ENCODE measurements around the gene E2F2. TPM values are rescaled to one million over a fixed set of nuclear protein-coding genes. Genes with fewer than 3 reads are reported as not detected.

E2F2 gene
- total RNA-seq, 1 experiment from 2014 or later = 16.3 TPM

DNA sequence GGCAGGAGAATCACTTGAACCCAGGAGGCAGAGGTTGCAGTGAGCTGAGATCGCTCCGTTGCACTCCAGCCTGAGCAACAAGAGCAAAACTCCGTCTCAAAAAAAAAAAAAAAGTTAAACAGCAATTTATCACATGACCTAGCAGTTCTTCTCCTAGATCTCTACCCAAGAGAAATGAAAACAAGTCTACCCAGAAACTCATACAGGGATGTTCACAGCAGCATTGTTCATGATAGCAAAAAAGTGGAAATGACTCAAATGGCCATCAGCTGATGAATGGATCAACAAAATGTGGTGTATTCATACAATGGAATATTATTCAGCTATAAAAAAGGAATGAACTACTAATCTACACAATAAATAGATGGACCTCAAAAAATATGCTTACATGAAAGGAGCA lies 40.4 kb upstream of the E2F2 start:
- no peak overlapping the region for H3K4me2 ChIP-seq (ENCODE audit: low read length)
- BruUV-seq (replicated peaks) = no TSS peak
- no peak for TF ChIP-seq SP1 (IDR thresholded peaks at IDR 0.05; ENCODE audit: low read depth)
- TF ChIP-seq ZFX (IDR thresholded peaks at IDR 0.05) = no peak
- TF ChIP-seq ELF1 (IDR thresholded peaks at IDR 0.05; ENCODE audit: borderline replicate concordance, low read depth) = no peak
- no peak for TF ChIP-seq CBX3 (IDR thresholded peaks at IDR 0.05; ENCODE audit: low read depth)
- TF ChIP-seq SIN3A (IDR thresholded peaks at IDR 0.05; ENCODE audit: low read depth) = no peak
- TF ChIP-seq EZH2 (IDR thresholded peaks at IDR 0.05) = no peak
- TF ChIP-seq, protein P1, sequence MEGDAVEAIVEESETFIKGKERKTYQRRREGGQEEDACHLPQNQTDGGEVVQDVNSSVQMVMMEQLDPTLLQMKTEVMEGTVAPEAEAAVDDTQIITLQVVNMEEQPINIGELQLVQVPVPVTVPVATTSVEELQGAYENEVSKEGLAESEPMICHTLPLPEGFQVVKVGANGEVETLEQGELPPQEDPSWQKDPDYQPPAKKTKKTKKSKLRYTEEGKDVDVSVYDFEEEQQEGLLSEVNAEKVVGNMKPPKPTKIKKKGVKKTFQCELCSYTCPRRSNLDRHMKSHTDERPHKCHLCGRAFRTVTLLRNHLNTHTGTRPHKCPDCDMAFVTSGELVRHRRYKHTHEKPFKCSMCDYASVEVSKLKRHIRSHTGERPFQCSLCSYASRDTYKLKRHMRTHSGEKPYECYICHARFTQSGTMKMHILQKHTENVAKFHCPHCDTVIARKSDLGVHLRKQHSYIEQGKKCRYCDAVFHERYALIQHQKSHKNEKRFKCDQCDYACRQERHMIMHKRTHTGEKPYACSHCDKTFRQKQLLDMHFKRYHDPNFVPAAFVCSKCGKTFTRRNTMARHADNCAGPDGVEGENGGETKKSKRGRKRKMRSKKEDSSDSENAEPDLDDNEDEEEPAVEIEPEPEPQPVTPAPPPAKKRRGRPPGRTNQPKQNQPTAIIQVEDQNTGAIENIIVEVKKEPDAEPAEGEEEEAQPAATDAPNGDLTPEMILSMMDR (IDR thresholded peaks at IDR 0.05 in 2 of 3, conservative IDR thresholded peaks at IDR 0.05 in 1 of 3; ENCODE audit: borderline replicate concordance in 1 of 3, insufficient read depth in 1 of 3, low read depth in 2 of 3, low read length in 2 of 3) = no peak
- TF ChIP-seq EZH2phosphoT487 (IDR thresholded peaks at IDR 0.05; ENCODE audit: borderline replicate concordance) = no peak
- TF ChIP-seq CEBPB (IDR thresholded peaks at IDR 0.05; ENCODE audit: low read depth) = no peak
- no peak for TF ChIP-seq EGR1 (IDR thresholded peaks at IDR 0.05; ENCODE audit: low read depth)
- no peak for TF ChIP-seq ZNF274 (IDR thresholded peaks at IDR 0.05; ENCODE audit: low read depth, low read length)
- no peak for TF ChIP-seq POLR2AphosphoS5 (IDR thresholded peaks at IDR 0.05; ENCODE audit: low read depth, low read length)
- TF ChIP-seq, protein P2, sequence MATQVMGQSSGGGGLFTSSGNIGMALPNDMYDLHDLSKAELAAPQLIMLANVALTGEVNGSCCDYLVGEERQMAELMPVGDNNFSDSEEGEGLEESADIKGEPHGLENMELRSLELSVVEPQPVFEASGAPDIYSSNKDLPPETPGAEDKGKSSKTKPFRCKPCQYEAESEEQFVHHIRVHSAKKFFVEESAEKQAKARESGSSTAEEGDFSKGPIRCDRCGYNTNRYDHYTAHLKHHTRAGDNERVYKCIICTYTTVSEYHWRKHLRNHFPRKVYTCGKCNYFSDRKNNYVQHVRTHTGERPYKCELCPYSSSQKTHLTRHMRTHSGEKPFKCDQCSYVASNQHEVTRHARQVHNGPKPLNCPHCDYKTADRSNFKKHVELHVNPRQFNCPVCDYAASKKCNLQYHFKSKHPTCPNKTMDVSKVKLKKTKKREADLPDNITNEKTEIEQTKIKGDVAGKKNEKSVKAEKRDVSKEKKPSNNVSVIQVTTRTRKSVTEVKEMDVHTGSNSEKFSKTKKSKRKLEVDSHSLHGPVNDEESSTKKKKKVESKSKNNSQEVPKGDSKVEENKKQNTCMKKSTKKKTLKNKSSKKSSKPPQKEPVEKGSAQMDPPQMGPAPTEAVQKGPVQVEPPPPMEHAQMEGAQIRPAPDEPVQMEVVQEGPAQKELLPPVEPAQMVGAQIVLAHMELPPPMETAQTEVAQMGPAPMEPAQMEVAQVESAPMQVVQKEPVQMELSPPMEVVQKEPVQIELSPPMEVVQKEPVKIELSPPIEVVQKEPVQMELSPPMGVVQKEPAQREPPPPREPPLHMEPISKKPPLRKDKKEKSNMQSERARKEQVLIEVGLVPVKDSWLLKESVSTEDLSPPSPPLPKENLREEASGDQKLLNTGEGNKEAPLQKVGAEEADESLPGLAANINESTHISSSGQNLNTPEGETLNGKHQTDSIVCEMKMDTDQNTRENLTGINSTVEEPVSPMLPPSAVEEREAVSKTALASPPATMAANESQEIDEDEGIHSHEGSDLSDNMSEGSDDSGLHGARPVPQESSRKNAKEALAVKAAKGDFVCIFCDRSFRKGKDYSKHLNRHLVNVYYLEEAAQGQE (IDR thresholded peaks at IDR 0.05; ENCODE audit: low read depth) = no peak
- TF ChIP-seq TCF7L2 (IDR thresholded peaks at IDR 0.05; ENCODE audit: borderline replicate concordance, extremely low read depth, insufficient read depth, insufficient read length) = no peak
- TF ChIP-seq, protein P3, sequence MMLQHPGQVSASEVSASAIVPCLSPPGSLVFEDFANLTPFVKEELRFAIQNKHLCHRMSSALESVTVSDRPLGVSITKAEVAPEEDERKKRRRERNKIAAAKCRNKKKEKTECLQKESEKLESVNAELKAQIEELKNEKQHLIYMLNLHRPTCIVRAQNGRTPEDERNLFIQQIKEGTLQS (IDR thresholded peaks at IDR 0.05) = no peak
- TF ChIP-seq, protein P4, sequence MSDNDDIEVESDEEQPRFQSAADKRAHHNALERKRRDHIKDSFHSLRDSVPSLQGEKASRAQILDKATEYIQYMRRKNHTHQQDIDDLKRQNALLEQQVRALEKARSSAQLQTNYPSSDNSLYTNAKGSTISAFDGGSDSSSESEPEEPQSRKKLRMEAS (IDR thresholded peaks at IDR 0.05) = no peak
- TF ChIP-seq SRF (IDR thresholded peaks at IDR 0.05; ENCODE audit: low read depth) = no peak
- no peak for TF ChIP-seq FOSL1 (IDR thresholded peaks at IDR 0.05; ENCODE audit: low read depth)
- H3K27ac ChIP-seq (ENCODE audit: low read depth, low read length) = no peak overlapping the region
- H3K9me3 ChIP-seq (ENCODE audit: control insufficient read depth in 1 of 2, insufficient read depth in 1 of 2, low read depth in 1 of 2, low read length in 2 of 2) = no peaks in the 10 kb centered on the region
- H3K9ac ChIP-seq (ENCODE audit: low read length) = no peak overlapping the region
- no peaks in the 10 kb centered on the region for H3K9me2 ChIP-seq (ENCODE audit: insufficient read depth)
- ChIA-PET POLR2A (interaction anchor here (0.6 kb wide), 1 partner anchor 12 kb away, joined by 3 read pairs; no protein-coding TSS in a partner anchor), CTCF (no interaction called here), RAD21 (ENCODE audit: low non-redundant PET in 1 of 2, low total read pairs in 2 of 2, uncharacterized antibody in 2 of 2, unreplicated experiment in 2 of 2) (no interaction called here)
- H2AFZ ChIP-seq (ENCODE audit: low read depth, low read length, poor library complexity, severe bottlenecking) = no peak overlapping the region
- H3K4me3 ChIP-seq (replicated peaks in 1 of 2; ENCODE audit: low read depth in 1 of 2, low read length in 2 of 2) = no peak overlapping the region
- intact Hi-C loops (cut with micrococcal nuclease) = no loop called here
- H3K79me2 ChIP-seq (ENCODE audit: insufficient read depth, low read length) = no peaks in the 10 kb centered on the region
- ATAC-seq = no peak
- no peaks in the 10 kb centered on the region for H4K20me1 ChIP-seq (ENCODE audit: insufficient read depth)
- H3K36me3 ChIP-seq (ENCODE audit: control insufficient read depth in 1 of 2, insufficient read depth in 2 of 2, low read length in 2 of 2) = no peaks in the 10 kb centered on the region
- no peak for DNase-seq (ENCODE audit: low read depth, low spot score)
- H3K27me3 ChIP-seq (ENCODE audit: insufficient read depth, low read length) = no peaks in the 10 kb centered on the region
- peaks cover 2 to 22% of the 10 kb centered on the region in 2 experiments; a peak in 3 of 4 replicates for H3K4me1 ChIP-seq (ENCODE audit: control insufficient read depth in 1 of 2, insufficient read depth in 2 of 2, low read length in 2 of 2)

Measured in HCT116 (cell line).